BLaER1 treated with 17β-estradiol and CSF1 and Interleukin-3, amounts not matched to agents 10 nM and 100 nM (cell line): Measurements from ENCODE around the gene PARVB.

Experiments
- H3K27ac ChIP-seq, 11 experiments: shearing (Covaris generic); formaldehyde crosslinking; 2 replicates each; pipeline ENCODE4 v1.8.1; 2022
- H3K27me3 ChIP-seq, 11 experiments: shearing (Covaris generic); formaldehyde crosslinking; 2 replicates each; pipeline ENCODE4 v1.8.1; 2022
- H3K36me3 ChIP-seq, 11 experiments: shearing (Covaris generic); formaldehyde crosslinking; 2 replicates each; pipeline ENCODE4 v1.8.1; 2022
- H3K4me1 ChIP-seq, 10 experiments: shearing (Covaris generic); formaldehyde crosslinking; 2 replicates each; pipeline ENCODE4 v1.8.1; 2022
- H3K4me2 ChIP-seq, 11 experiments: shearing (Covaris generic); formaldehyde crosslinking; 2 replicates each; pipeline ENCODE4 v1.8.1; 2022
- H3K4me3 ChIP-seq, 10 experiments: shearing (Covaris generic); formaldehyde crosslinking; 2 replicates each; pipeline ENCODE4 v1.8.1; 2022
- H3K9ac ChIP-seq, 11 experiments: shearing (Covaris generic); formaldehyde crosslinking; 2 replicates each; pipeline ENCODE4 v1.8.1; 2022
- H3K9me3 ChIP-seq, 11 experiments: shearing (Covaris generic); formaldehyde crosslinking; replicated peaks in 1 of 11; 2 replicates each; pipeline ENCODE4 v1.8.1; 2022
- H4K20me1 ChIP-seq, 11 experiments: shearing (Covaris generic); formaldehyde crosslinking; 2 replicates each; pipeline ENCODE4 v1.8.1; 2022
- Cebpa-rat ChIP-seq, 11 experiments: shearing (Covaris generic); IDR thresholded peaks; 2 replicates each; pipeline ENCODE4 v1.8.1; 2022

PARVB gene

GRCh38 chr22:44137415-44137814 lies 113.3 kb downstream of the PARVB start:
- H3K36me3 ChIP-seq, result peaks cover 0 to 86% (median 13%) of the 10 kb centered on the region in 11 experiments; a peak in 16 of 22 replicates
- 0 out of 22 replicates have a peak overlapping the region, but pooled peaks of 2 of the 11 experiments have one; percentile 2 to 17 for H3K4me2 ChIP-seq
- no peak overlapping the region for H3K9ac ChIP-seq
- peaks cover 19 to 47% (median 33%) of the 10 kb centered on the region in 11 experiments for H3K9me3 ChIP-seq
- H3K4me3 ChIP-seq, result 0 out of 20 replicates have a peak overlapping the region, but pooled peaks of 1 of the 10 experiments have one; percentile 3
- H4K20me1 ChIP-seq, result no peaks in the 10 kb centered on the region
- no peaks in the 10 kb centered on the region for H3K27me3 ChIP-seq
- TF ChIP-seq Cebpa-rat (IDR thresholded peaks at IDR 0.05), result no peak
- H3K27ac ChIP-seq, result no peak overlapping the region
- peaks cover 0 to 20% (median 11%) of the 10 kb centered on the region in 10 experiments; a peak in 14 of 20 replicates for H3K4me1 ChIP-seq

GRCh38 chr22:44139773-44140172 lies 115.7 kb downstream of the PARVB start:
- Histone ChIP-seq H3K9ac (no peak overlapping the region), H3K4me2 (no peak overlapping the region), H3K36me3 (peaks cover 0 to 77% (median 13%) of the 10 kb centered on the region in 11 experiments; a peak in 16 of 22 replicates)

GRCh38 chr22:44142421-44143104 lies 118.5 kb downstream of the PARVB start:
- Histone ChIP-seq H3K27me3 (no peaks in the 10 kb centered on the region), H3K4me1 (peaks cover 8 to 54% (median 46%) of the 10 kb centered on the region in 10 experiments; a peak in 19 of 20 replicates), H4K20me1 (0 out of 22 replicates have a peak, but pooled peaks cover 0 to 17% (median 0%) of the 10 kb centered on the region in 11 experiments), H3K4me2 (no peak overlapping the region), H3K4me3 (no peak overlapping the region), H3K9ac (no peak overlapping the region), H3K27ac (no peak overlapping the region), H3K36me3 (peaks cover 0 to 49% (median 6%) of the 10 kb centered on the region in 11 experiments; a peak in 16 of 22 replicates), H3K9me3 (peaks cover 6 to 20% (median 10%) of the 10 kb centered on the region in 11 experiments)
- TF ChIP-seq Cebpa-rat (IDR thresholded peaks at IDR 0.05), result no peak

More at GRCh38 chr22:44139773-44140172, 115.7 kb downstream of the PARVB start:
- 0 out of 22 replicates have a peak, but pooled peaks cover 0 to 5% (median 0%) of the 10 kb centered on the region in 11 experiments for H4K20me1 ChIP-seq
- peaks cover 0 to 30% (median 22%) of the 10 kb centered on the region in 10 experiments; a peak in 17 of 20 replicates for H3K4me1 ChIP-seq
- H3K27ac ChIP-seq, result no peak overlapping the region
- H3K4me3 ChIP-seq, result no peak overlapping the region
- no peak for TF ChIP-seq Cebpa-rat (IDR thresholded peaks at IDR 0.05)
- H3K9me3 ChIP-seq, result peaks cover 19 to 47% (median 33%) of the 10 kb centered on the region in 11 experiments
- H3K27me3 ChIP-seq, result no peaks in the 10 kb centered on the region

GRCh38 chr22:44143105-44143474 lies 119.0 kb downstream of the PARVB start:
- Histone ChIP-seq H3K27ac (no peak overlapping the region), H3K4me1 (peaks cover 8 to 55% (median 48%) of the 10 kb centered on the region in 10 experiments; a peak in 19 of 20 replicates), H3K9me3 (peaks cover under 1 to 14% (median 5%) of the 10 kb centered on the region in 11 experiments; a peak in 20 of 22 replicates), H3K4me3 (no peak overlapping the region), H4K20me1 (0 out of 22 replicates have a peak, but pooled peaks cover 0 to 17% (median 0%) of the 10 kb centered on the region in 11 experiments), H3K4me2 (no peak overlapping the region), H3K36me3 (peaks cover 0 to 48% (median under 1%) of the 10 kb centered on the region in 11 experiments; a peak in 9 of 22 replicates), H3K9ac (no peak overlapping the region), H3K27me3 (no peaks in the 10 kb centered on the region)
- TF ChIP-seq Cebpa-rat (IDR thresholded peaks at IDR 0.05), result no peak

GRCh38 chr22:44143579-44143978 lies 119.5 kb downstream of the PARVB start:
- Histone ChIP-seq H4K20me1 (0 out of 22 replicates have a peak, but pooled peaks cover 0 to 17% (median 0%) of the 10 kb centered on the region in 11 experiments), H3K4me2 (peak overlapping the region in 4 of 11 experiments; percentile 17 to 36 (median 30); a peak in 2 of 22 replicates), H3K4me3 (no peak overlapping the region), H3K27ac (no peak overlapping the region), H3K9ac (0 out of 22 replicates have a peak overlapping the region, but pooled peaks of 1 of the 11 experiments have one; percentile 14), H3K9me3 (peaks cover 0 to 9% (median under 1%) of the 10 kb centered on the region in 11 experiments; a peak in 5 of 22 replicates), H3K27me3 (no peaks in the 10 kb centered on the region), H3K4me1 (peaks cover 8 to 55% (median 48%) of the 10 kb centered on the region in 10 experiments; a peak in 19 of 20 replicates), H3K36me3 (peaks cover 0 to 48% (median 0%) of the 10 kb centered on the region in 11 experiments; a peak in 5 of 22 replicates)
- TF ChIP-seq Cebpa-rat (IDR thresholded peaks at IDR 0.05), result no peak

GRCh38 chr22:44144046-44144569 lies 120.0 kb downstream of the PARVB start:
- H3K4me1 ChIP-seq, result peaks cover 8 to 55% (median 48%) of the 10 kb centered on the region in 10 experiments; a peak in 19 of 20 replicates
- peak overlapping the region in 5 of 11 experiments; percentile 17 to 75 (median 31); a peak in 6 of 22 replicates for H3K4me2 ChIP-seq
- TF ChIP-seq Cebpa-rat (IDR thresholded peaks at IDR 0.05), result no peak
- H3K9me3 ChIP-seq, result peaks cover 0 to 7% (median 0%) of the 10 kb centered on the region in 11 experiments; a peak in 1 of 22 replicates
- H3K36me3 ChIP-seq, result peaks cover 0 to 47% (median 0%) of the 10 kb centered on the region in 11 experiments; a peak in 5 of 22 replicates
- no peak overlapping the region for H3K27ac ChIP-seq
- no peaks in the 10 kb centered on the region for H3K27me3 ChIP-seq
- 0 out of 22 replicates have a peak, but pooled peaks cover 0 to 17% (median 0%) of the 10 kb centered on the region in 11 experiments for H4K20me1 ChIP-seq
- H3K9ac ChIP-seq, result no peak overlapping the region
- H3K4me3 ChIP-seq, result no peak overlapping the region

GRCh38 chr22:44145544-44145943 lies 121.4 kb downstream of the PARVB start:
- Histone ChIP-seq H3K4me2 (peak overlapping the region; percentile 12 to 86 (median 75); a peak in 19 of 22 replicates), H3K4me3 (no peak overlapping the region; a peak in 1 of 20 replicates), H3K36me3 (peaks cover 0 to 39% (median 0%) of the 10 kb centered on the region in 11 experiments; a peak in 5 of 22 replicates), H3K9ac (peak overlapping the region in 3 of 11 experiments; percentile 13 to 39 (median 24); a peak in 2 of 22 replicates), H4K20me1 (0 out of 22 replicates have a peak, but pooled peaks cover 0 to 17% (median 0%) of the 10 kb centered on the region in 11 experiments), H3K27ac (no peak overlapping the region), H3K4me1 (peaks cover 8 to 52% (median 47%) of the 10 kb centered on the region in 10 experiments; a peak in 19 of 20 replicates), H3K9me3 (peaks cover 0 to 7% (median 0%) of the 10 kb centered on the region in 11 experiments; a peak in 1 of 22 replicates), H3K27me3 (no peaks in the 10 kb centered on the region)
- no peak for TF ChIP-seq Cebpa-rat (IDR thresholded peaks at IDR 0.05)

- TF ChIP-seq Cebpa-rat (IDR thresholded peaks at IDR 0.05), result no peak
- Histone ChIP-seq H3K4me2 (peak overlapping the region in 9 of 11 experiments; percentile 46 to 86 (median 77); a peak in 17 of 22 replicates), H3K4me3 (no peak overlapping the region), H3K27me3 (peaks cover 0 to 2% (median 0%) of the 10 kb centered on the region in 11 experiments; a peak in 3 of 22 replicates), H3K36me3 (peaks cover 0 to 37% (median 0%) of the 10 kb centered on the region in 11 experiments; a peak in 4 of 22 replicates), H3K9ac (no peak overlapping the region), H3K4me1 (peaks cover 8 to 51% (median 45%) of the 10 kb centered on the region in 10 experiments; a peak in 19 of 20 replicates), H3K9me3 (0 out of 22 replicates have a peak, but pooled peaks cover 0 to 2% (median 0%) of the 10 kb centered on the region in 11 experiments), H3K27ac (no peak overlapping the region), H4K20me1 (0 out of 22 replicates have a peak, but pooled peaks cover 0 to 17% (median 0%) of the 10 kb centered on the region in 11 experiments)
These were observed 122.2 kb downstream of the PARVB start for GRCh38 chr22:44146088-44146861.
